ENCODE measurements around the gene FAM78A. TPM values are rescaled to one million over a fixed set of nuclear protein-coding genes. Genes with fewer than 3 reads are reported as not detected.

FAM78A gene
- total RNA-seq, 1 donor from 2014 or later: 73.4 TPM

- Mint-ChIP-seq H3K4me1 (ENCODE audit: unreplicated experiment) (peaks cover 6% of the 10 kb centered on the region), H3K27me3 (ENCODE audit: unreplicated experiment) (no peaks in the 10 kb centered on the region), H3K9me3 (ENCODE audit: unreplicated experiment) (no peaks in the 10 kb centered on the region), H3K4me3 (ENCODE audit: unreplicated experiment) (no peak overlapping the region), H3K36me3 (ENCODE audit: low read depth, unreplicated experiment) (no peaks in the 10 kb centered on the region), H3K27ac (ENCODE audit: unreplicated experiment) (no peak overlapping the region)
- TF ChIP-seq, protein P1, sequence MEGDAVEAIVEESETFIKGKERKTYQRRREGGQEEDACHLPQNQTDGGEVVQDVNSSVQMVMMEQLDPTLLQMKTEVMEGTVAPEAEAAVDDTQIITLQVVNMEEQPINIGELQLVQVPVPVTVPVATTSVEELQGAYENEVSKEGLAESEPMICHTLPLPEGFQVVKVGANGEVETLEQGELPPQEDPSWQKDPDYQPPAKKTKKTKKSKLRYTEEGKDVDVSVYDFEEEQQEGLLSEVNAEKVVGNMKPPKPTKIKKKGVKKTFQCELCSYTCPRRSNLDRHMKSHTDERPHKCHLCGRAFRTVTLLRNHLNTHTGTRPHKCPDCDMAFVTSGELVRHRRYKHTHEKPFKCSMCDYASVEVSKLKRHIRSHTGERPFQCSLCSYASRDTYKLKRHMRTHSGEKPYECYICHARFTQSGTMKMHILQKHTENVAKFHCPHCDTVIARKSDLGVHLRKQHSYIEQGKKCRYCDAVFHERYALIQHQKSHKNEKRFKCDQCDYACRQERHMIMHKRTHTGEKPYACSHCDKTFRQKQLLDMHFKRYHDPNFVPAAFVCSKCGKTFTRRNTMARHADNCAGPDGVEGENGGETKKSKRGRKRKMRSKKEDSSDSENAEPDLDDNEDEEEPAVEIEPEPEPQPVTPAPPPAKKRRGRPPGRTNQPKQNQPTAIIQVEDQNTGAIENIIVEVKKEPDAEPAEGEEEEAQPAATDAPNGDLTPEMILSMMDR (IDR thresholded peaks at IDR 0.05; ENCODE audit: unreplicated experiment): no peak
- no peak for DNase-seq (ENCODE audit: low spot score)
These were observed 22.0 kb upstream of the FAM78A start for GRCh38 chr9:131298341-131298740.

DNA sequence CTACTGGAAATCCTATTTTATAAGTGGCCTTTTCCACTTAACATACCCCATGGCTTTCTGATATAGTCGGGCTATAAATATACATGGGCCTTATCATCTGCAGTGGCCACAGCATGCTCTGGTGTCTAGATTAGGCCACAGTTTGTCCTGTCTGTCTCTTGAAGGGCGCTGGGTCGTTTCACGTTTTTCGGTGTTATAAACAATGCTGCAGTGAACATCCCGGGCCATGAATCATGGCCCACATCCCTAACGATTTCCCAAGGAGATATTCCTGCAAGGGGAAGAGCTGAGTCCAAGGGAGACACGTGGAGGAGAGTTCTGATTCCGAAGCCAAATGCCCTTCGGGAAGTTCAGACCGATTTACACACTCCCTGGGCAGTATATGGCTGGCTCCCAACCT lies 21.6 kb upstream of the FAM78A start:
- Mint-ChIP-seq H3K4me3 (ENCODE audit: unreplicated experiment) (no peak overlapping the region), H3K27ac (ENCODE audit: unreplicated experiment) (no peak overlapping the region), H3K36me3 (ENCODE audit: low read depth, unreplicated experiment) (no peaks in the 10 kb centered on the region), H3K9me3 (ENCODE audit: unreplicated experiment) (no peaks in the 10 kb centered on the region), H3K4me1 (ENCODE audit: unreplicated experiment) (peaks cover 6% of the 10 kb centered on the region), H3K27me3 (ENCODE audit: unreplicated experiment) (no peaks in the 10 kb centered on the region)
- TF ChIP-seq, protein P1 (IDR thresholded peaks at IDR 0.05; ENCODE audit: unreplicated experiment): no peak
- DNase-seq (ENCODE audit: low spot score): no peak

- peaks cover 1% of the 10 kb centered on the region for H3K27me3 Mint-ChIP-seq (ENCODE audit: unreplicated experiment)
- no peaks in the 10 kb centered on the region for H3K9me3 Mint-ChIP-seq (ENCODE audit: unreplicated experiment)
- no peak for DNase-seq (ENCODE audit: low spot score)
- H3K36me3 Mint-ChIP-seq (ENCODE audit: low read depth, unreplicated experiment): no peaks in the 10 kb centered on the region
- H3K4me3 Mint-ChIP-seq (ENCODE audit: unreplicated experiment): no peak overlapping the region
- TF ChIP-seq, protein P1 (IDR thresholded peaks at IDR 0.05; ENCODE audit: unreplicated experiment): no peak
- peaks cover 6% of the 10 kb centered on the region for H3K4me1 Mint-ChIP-seq (ENCODE audit: unreplicated experiment)
- no peak overlapping the region for H3K27ac Mint-ChIP-seq (ENCODE audit: unreplicated experiment)
These were observed 20.7 kb upstream of the FAM78A start for GRCh38 chr9:131296906-131297500.

DNA sequence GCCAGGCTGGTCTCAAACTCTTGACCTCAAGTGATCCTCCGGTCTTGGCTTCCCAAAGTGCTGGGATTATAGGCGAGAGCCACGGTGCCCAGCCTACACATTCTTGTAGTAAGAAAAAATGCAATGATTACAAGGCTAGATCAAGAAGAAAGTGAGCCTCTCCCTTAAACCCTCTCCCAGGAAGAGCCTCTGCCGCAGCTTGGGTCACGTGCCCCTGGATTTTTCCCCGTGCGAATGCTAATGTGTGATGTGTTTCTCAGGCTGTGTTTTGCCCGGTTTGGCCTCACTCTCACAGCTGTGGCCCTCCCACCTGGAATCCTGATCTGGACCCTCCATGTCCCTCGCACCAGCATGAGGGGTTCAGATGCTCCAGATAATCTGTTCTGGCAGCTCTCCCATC lies 20.1 kb upstream of the FAM78A start:
- TF ChIP-seq, protein P1 (IDR thresholded peaks at IDR 0.05; ENCODE audit: unreplicated experiment): no peak
- Mint-ChIP-seq H3K9me3 (ENCODE audit: unreplicated experiment) (no peaks in the 10 kb centered on the region), H3K27ac (ENCODE audit: unreplicated experiment) (no peak overlapping the region), H3K36me3 (ENCODE audit: low read depth, unreplicated experiment) (no peaks in the 10 kb centered on the region), H3K4me1 (ENCODE audit: unreplicated experiment) (peaks cover 6% of the 10 kb centered on the region), H3K4me3 (ENCODE audit: unreplicated experiment) (no peak overlapping the region), H3K27me3 (ENCODE audit: unreplicated experiment) (peaks cover 1% of the 10 kb centered on the region)
- no peak for DNase-seq (ENCODE audit: low spot score)

DNA sequence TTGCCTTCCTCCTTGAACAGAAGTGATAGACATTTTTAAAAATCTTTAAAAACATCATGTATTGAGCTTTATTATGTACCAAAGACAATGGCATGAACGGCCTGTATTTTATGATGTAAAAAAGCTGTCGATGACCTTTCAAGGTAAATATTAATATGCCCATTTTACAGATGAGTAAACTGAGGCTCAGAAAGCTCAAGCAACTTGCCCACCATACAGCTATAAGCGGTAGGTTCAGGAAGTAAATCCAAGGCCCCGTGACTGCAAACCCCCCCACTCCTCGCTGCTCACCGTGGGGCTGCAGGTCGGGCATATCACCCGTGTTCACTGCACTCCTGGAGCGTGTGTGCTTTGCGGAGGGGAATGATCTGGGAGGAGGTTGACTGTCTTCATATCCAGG lies 16.6 kb upstream of the FAM78A start:
- Mint-ChIP-seq H3K4me3 (ENCODE audit: unreplicated experiment) (no peak overlapping the region), H3K36me3 (ENCODE audit: low read depth, unreplicated experiment) (no peaks in the 10 kb centered on the region), H3K27me3 (ENCODE audit: unreplicated experiment) (peaks cover 5% of the 10 kb centered on the region), H3K27ac (ENCODE audit: unreplicated experiment) (no peak overlapping the region), H3K4me1 (ENCODE audit: unreplicated experiment) (peaks cover 8% of the 10 kb centered on the region), H3K9me3 (ENCODE audit: unreplicated experiment) (no peaks in the 10 kb centered on the region)
- TF ChIP-seq, protein P1 (IDR thresholded peaks at IDR 0.05; ENCODE audit: unreplicated experiment): no peak
- no peak for DNase-seq (ENCODE audit: low spot score)

Data from endothelial cell (in vitro differentiated cells).